ENCODE results near the gene SCAF8.

Gene SCAF8

GRCh38 chr6:154829970-154830369 is 96.8 kb downstream of the SCAF8 start:
- in situ Hi-C loops (cut with MboI; ENCODE audit: low sequenced_read_pairs): no loop called here

- in situ Hi-C loops (cut with MboI; ENCODE audit: low sequenced_read_pairs): no loop called here
Observed at GRCh38 chr6:154830771-154831170, 97.6 kb downstream of the SCAF8 start.

GRCh38 chr6:154835307-154835706 is 102.1 kb downstream of the SCAF8 start:
- in situ Hi-C loops (cut with MboI; ENCODE audit: low sequenced_read_pairs): no loop called here

- in situ Hi-C loops (cut with MboI; ENCODE audit: low sequenced_read_pairs): no loop called here
Observed at GRCh38 chr6:154839546-154839945, 106.3 kb downstream of the SCAF8 start.

GRCh38 chr6:154840363-154840762 is 107.1 kb downstream of the SCAF8 start:
- in situ Hi-C loops (cut with MboI; ENCODE audit: low sequenced_read_pairs): no loop called here

- in situ Hi-C loops (cut with MboI; ENCODE audit: low sequenced_read_pairs): no loop called here
Observed at GRCh38 chr6:154841109-154841508, 107.9 kb downstream of the SCAF8 start.

- in situ Hi-C loops (cut with MboI; ENCODE audit: low sequenced_read_pairs): no loop called here
Observed at GRCh38 chr6:154842833-154843232, 109.6 kb downstream of the SCAF8 start.

GRCh38 chr6:154847318-154847717 is 114.1 kb downstream of the SCAF8 start:
- in situ Hi-C loops (cut with MboI; ENCODE audit: low sequenced_read_pairs): no loop called here

- in situ Hi-C loops (cut with MboI; ENCODE audit: low sequenced_read_pairs): no loop called here
Observed at GRCh38 chr6:154848580-154848979, 115.4 kb downstream of the SCAF8 start.

GRCh38 chr6:154849475-154849874 is 116.3 kb downstream of the SCAF8 start:
- in situ Hi-C loops (cut with MboI; ENCODE audit: low sequenced_read_pairs): no loop called here

- in situ Hi-C loops (cut with MboI; ENCODE audit: low sequenced_read_pairs): no loop called here
Observed at GRCh38 chr6:154852687-154853086, 119.5 kb downstream of the SCAF8 start.

GRCh38 chr6:154857529-154857928 is 124.3 kb downstream of the SCAF8 start:
- in situ Hi-C loops (cut with MboI; ENCODE audit: low sequenced_read_pairs): no loop called here

GRCh38 chr6:154861825-154862224 is 128.6 kb downstream of the SCAF8 start:
- in situ Hi-C loops (cut with MboI; ENCODE audit: low sequenced_read_pairs): no loop called here

GRCh38 chr6:154862536-154862935 is 129.3 kb downstream of the SCAF8 start:
- in situ Hi-C loops (cut with MboI; ENCODE audit: low sequenced_read_pairs): no loop called here

GRCh38 chr6:154864066-154864430 is 130.8 kb downstream of the SCAF8 start:
- in situ Hi-C loops (cut with MboI; ENCODE audit: low sequenced_read_pairs): no loop called here

- in situ Hi-C loops (cut with MboI; ENCODE audit: low sequenced_read_pairs): no loop called here
Observed at GRCh38 chr6:154865291-154865690, 132.1 kb downstream of the SCAF8 start.

- in situ Hi-C loops (cut with MboI; ENCODE audit: low sequenced_read_pairs): no loop called here
Observed at GRCh38 chr6:154868143-154868594, 135.0 kb downstream of the SCAF8 start.

- in situ Hi-C loops (cut with MboI; ENCODE audit: low sequenced_read_pairs): no loop called here
Observed at GRCh38 chr6:154872542-154873114, 139.4 kb downstream of the SCAF8 start.

- in situ Hi-C loops (cut with MboI; ENCODE audit: low sequenced_read_pairs): no loop called here
Observed at GRCh38 chr6:154873546-154873945, 140.3 kb downstream of the SCAF8 start.

GRCh38 chr6:154874773-154875592 is 141.8 kb downstream of the SCAF8 start:
- in situ Hi-C loops (cut with MboI; ENCODE audit: low sequenced_read_pairs): no loop called here

- in situ Hi-C loops (cut with MboI; ENCODE audit: low sequenced_read_pairs): no loop called here
Observed at GRCh38 chr6:154876486-154877280, 143.5 kb downstream of the SCAF8 start.

Data from HL-60/S4 treated with phorbol 12-myristate 13-acetate at 8.2 ng/mL for 4 days and 3 days (cell line).